ENCODE data around the gene ACIN1. TPM values are rescaled to one million over a fixed set of nuclear protein-coding genes. Genes with fewer than 3 reads are reported as not detected.
A peak's percentile ranks its signal among the peaks of the same experiment; 100 is the strongest.

Gene ACIN1
- total and polyA plus RNA-seq, 2 of the 8 experiments (the other 6 are each of a cell fraction or from before 2014, with no cell fraction given) = 132 to 233 TPM

DNA sequence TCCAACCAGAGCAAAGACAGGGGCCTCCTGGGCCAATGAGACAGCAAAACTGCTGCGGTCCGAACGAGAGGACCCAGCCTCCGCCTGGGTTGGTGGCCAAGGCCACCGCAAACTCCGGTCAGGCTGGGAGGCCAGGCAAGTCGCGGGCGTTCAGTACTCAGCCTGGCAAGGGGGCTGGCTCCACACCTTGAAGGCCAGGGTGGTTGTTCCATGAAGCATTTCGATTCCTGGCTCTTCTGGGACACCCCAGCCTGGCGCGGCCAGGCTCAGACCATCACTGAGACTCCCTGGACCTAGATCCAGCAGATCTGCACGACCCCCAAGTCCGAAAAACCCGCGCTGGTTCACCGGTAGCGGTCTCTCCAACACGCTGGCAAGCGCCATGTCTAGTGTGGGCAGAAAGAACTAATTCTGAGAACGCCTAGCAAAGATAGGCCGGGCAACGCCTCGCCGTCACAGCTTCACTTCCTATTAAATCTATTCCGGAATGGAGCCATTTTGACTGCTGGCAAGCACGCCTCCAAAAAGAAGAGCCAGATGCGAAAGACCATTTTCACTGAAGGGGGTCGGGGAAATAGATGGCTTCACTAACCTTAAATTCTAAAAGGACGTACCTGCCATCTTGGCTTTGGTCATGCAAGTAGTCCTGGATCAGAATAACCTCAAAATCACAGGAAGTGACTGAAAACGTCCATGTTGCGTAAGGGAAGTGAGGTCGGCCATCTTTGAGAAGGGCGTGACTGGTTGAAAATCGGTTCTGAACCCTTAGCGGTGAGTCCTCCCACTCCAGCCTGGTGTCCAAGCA, 60.2 kb downstream of the ACIN1 start, which contains the start of gene PSMB5 (continued):
- TF ChIP-seq SP2 (IDR thresholded peaks at IDR 0.05; ENCODE audit: low read length) (no peak), TAF7 (optimal IDR thresholded peaks at IDR 0.05; ENCODE audit: borderline replicate concordance, low read depth, low read length) (peak; percentile 92), SIX5 (IDR thresholded peaks at IDR 0.05; ENCODE audit: low read depth, low read length) (peak; percentile 74), TEAD4 (IDR thresholded peaks at IDR 0.05; ENCODE audit: low read depth, low read length) (no peak), ASH2L (IDR thresholded peaks at IDR 0.05; ENCODE audit: low read length) (peak; percentile 67), KDM5A (IDR thresholded peaks at IDR 0.05; ENCODE audit: low read length) (peak; percentile 77), CREB1 (IDR thresholded peaks at IDR 0.05) (peak; percentile 78), PHF8 (conservative IDR thresholded peaks at IDR 0.05; ENCODE audit: low read depth, low read length) (peak; percentile 92), GTF2F1 (IDR thresholded peaks at IDR 0.05; ENCODE audit: borderline replicate concordance, low read depth, low read length) (no peak), SUZ12 (IDR thresholded peaks at IDR 0.05; ENCODE audit: low read length) (no peak), GABPA (IDR thresholded peaks at IDR 0.05; ENCODE audit: borderline replicate concordance, insufficient read depth, low read length) (no peak)
